HPDE6-E6E7 (cell line): ENCODE data around the gene PODN.

ENCODE experiments used
- DNase-seq: peaks from one replicate; pipeline ENCODE4 v3.0.0; 2011; ENCODE audit warnings: missing footprints; ENCODE audit errors: extremely low spot score

PODN gene

GRCh38 chr1:53051676-53052075 lies 10.3 kb upstream of the PODN start:
- no peak for DNase-seq

- DNase-seq: no peak
Measured at GRCh38 chr1:53057127-53057526, 4.9 kb upstream of the PODN start.

DNA sequence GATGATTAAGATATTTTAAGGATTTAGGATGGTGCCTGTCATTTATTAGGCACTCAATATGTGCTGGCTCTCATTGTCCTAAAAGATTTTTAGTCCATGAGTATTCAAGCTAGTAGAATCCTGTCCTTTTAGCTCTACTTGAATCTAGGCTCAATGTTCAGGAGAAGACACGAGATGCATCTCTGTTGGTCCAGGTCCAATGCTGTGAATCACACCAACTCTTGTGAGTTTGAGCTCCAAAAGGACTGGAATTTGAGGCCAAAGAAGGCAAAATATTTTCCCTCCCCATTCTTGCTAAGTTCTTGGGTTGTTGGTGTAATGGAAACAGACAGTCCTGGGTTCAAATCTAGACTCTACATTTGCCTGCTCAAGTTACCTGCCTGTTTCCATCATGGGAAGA lies 1.4 kb upstream of the PODN start:
- DNase-seq: no peak

GRCh38 chr1:53061123-53061858 lies 722 bp upstream of the PODN start:
- DNase-seq: no peak

GRCh38 chr1:53062708-53063591 lies 937 bp downstream of the PODN start:
- DNase-seq: no peak

DNA sequence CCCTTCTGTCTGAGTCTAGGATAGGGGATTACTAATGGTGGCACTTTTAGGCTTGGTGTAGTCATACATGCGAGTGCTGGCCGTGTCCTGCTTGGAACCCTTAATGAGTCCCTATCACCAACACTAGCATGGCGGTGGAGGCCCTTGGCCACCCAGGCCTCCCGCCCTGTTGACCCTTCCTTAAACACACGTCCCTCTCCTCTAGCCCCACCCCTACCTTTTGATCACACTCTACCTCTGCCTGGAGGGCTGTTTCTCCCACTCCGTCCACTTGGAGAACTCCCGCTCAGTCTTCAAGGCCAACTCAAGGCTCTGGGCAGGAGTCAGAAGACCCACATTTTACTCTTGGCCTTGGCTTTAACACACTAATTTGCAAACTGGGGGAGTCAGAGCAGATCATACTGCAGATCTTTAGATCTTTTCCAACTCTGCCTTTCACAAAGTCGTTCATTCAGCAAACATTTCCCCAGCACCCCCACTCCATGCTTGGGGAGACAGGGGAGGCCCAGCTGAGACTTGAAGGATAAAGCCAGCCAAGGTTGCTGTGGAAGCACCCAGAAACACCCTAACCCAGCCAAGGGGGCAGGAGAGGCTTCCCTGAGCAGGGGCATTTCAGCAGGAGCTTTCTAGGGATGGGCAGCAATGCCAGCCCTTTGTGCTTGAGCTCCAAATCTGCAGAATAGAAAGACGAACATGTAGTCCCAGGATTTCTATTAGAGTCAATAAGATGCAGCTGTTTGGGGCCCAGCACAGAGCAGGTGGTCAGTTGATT lies 1.9 kb downstream of the PODN start:
- DNase-seq: no peak

- DNase-seq: no peak
Measured at GRCh38 chr1:53065391-53065790, 3.4 kb downstream of the PODN start.

DNA sequence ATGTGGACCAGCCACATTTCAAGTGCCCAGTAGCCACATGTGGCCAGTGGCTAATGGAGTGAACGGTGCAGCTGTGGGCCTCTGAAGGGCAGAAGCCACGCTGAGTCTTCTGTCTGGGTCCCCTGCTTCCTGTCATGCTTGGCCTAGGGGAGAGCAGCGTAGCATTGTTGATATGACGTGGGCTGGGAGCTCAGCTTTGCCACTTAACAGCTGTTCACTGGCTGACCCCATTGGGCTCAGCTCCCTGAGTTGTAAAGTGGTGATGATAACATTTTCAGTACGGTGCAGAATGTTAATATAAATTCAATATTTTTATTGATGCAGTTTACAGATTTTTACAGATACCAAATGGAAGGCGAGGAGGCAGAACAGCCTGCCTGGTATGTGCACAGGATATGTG lies 4.5 kb downstream of the PODN start:
- no peak for DNase-seq

DNA sequence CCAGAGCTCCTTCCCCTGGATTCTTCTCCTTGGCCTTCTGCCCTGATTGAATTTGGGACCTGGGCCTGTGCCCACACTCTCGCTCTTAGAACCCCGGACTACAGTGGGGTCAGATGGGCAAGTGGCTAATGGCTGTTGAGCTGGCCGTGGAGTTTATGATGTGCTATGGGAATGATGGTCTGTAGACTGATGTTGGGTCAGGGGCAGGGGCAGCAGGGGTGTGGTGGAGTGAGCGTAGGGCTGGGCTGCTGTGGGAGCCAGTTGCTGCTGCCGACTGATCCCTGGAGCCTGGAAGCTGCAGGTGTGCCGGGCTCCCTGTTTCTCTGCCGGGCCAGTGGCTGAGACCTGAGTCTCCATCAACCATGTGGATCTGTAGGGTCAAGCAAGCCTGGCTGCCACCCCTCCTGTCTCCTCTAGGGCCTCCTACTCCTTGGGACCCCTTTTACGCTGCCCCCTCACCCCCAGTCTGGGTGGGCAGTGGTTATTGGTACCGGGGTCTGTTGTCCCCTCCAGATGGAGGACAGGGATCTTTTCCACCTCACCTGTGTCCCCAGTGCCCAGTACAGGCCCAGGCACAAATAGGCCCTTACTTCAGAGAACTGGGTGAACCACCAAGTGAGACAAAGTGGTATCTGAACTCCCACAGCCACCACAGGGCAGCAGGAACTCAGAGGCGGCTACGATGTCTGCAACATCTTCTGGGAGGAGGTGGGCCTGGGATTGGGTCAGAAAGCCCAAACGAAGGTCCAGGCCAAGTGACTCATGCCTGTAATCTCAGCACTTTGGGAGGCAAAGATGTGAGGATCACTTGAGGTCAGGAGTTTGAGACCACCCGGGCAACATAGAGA lies 5.1 kb downstream of the PODN start:
- no peak for DNase-seq

DNA sequence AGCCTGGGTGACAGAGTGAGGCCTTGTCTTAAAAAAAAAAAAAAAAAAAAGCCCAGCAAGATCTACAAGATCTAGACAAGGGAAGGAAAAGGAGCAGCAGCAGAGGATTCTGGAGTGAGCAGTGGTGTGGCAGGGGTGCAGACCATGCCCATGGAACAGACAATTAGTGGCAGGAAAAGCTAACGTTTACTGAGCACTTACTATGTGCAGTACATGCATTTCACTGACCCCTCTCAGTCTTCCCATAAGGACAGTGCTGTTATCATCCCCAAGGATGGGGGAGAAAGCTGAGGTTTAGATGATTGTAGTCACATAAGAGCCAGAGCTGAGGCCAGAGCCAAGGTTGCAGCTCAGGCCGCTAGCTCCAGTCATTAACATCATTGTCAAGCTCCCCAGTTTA lies 5.9 kb downstream of the PODN start:
- no peak for DNase-seq

GRCh38 chr1:53068314-53069099 lies 6.5 kb downstream of the PODN start:
- no peak for DNase-seq

GRCh38 chr1:53069265-53069662 lies 7.3 kb downstream of the PODN start:
- DNase-seq: no peak

GRCh38 chr1:53069663-53070327 lies 7.8 kb downstream of the PODN start:
- DNase-seq: no peak

DNA sequence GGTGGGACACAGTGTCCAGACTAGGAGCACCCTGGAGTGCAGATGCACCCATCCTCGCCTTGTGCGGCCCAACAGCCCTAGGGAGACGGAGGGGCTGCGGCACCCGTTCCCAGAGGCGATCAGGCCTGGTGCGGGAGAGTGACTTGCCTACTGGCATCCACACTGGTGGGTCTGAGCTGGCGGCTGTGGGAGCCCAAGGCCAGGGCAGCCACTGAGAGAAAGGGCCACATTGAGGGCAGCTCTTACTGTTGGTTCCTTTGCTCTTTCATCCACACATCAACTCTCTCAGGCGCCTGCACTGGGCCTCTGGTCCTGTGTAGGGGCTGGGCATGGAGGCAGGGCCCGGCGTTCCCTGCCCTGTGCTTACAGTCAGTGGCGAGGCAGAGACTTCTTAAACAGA lies 8.6 kb downstream of the PODN start:
- DNase-seq: no peak

GRCh38 chr1:53071167-53071865 lies 9.3 kb downstream of the PODN start:
- DNase-seq: no peak

DNA sequence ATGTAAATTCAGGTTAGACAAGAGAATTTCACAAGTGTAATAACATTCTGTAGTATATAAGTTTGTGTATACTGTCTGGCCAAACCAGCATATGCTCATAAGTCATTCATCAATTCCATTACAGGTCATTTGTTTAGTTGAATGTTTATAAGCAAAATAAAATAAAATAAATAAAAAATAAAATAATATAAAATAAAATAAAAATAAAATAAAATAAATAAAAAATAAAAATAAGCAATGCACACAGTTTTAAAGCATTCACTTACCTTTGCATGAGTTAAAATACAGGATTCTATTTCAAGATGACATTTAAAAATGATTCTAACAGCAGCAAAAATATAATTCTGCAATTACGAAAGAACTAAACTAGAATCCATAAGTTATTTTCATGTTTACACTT lies 9.9 kb downstream of the PODN start:
- DNase-seq: no peak

DNA sequence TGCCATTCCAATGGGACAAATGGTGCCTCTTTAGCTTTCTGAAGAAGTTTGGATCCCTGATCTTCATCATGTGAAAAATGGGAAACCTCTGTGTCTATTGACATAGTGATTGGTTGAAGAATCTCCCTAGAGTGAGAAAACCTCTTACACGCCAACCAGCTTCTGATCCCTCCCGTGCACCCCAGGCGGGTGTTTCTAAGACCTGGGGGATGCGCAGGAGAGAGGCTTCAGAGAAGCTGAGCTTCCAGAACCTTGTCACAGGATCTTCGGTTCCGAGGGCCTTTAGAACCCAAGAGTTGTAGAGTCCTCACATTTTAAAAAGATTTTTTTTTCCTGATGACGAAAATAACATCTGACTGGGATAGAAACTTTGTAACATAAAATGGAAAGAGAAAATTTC lies 11.3 kb downstream of the PODN start:
- DNase-seq: no peak

GRCh38 chr1:53073868-53074311 lies 11.9 kb downstream of the PODN start:
- DNase-seq: no peak
